Neuronal stem cell (in vitro differentiated cells): Measurements from ENCODE around the gene BICDL1.

Experiments
- DNase-seq: peaks from one replicate; pipeline ENCODE4 v3.0.0-alpha.2; 2013; ENCODE audit warnings: low spot score
- H2AFZ ChIP-seq: one replicate; pipeline ENCODE4 v1.6.1; 2013; ENCODE audit warnings: mild to moderate bottlenecking, low read length, inconsistent platforms
- H2AK5ac ChIP-seq: 2 replicates; pipeline ENCODE4 v1.6.1; 2013; ENCODE audit warnings: low read depth, mild to moderate bottlenecking, inconsistent platforms, low read length, moderate library complexity, mixed read lengths
- H2BK120ac ChIP-seq: 2 replicates; pipeline ENCODE4 v1.6.1; 2013; ENCODE audit warnings: low read depth, mild to moderate bottlenecking, inconsistent platforms, low read length, moderate library complexity, mixed read lengths
- H2BK12ac ChIP-seq: one replicate; pipeline ENCODE4 v1.6.1; 2013; ENCODE audit warnings: low read length, inconsistent platforms
- H2BK15ac ChIP-seq: 2 replicates; pipeline ENCODE4 v1.6.1; 2013; ENCODE audit warnings: mild to moderate bottlenecking, low read length, inconsistent platforms, mixed read lengths
- H2BK5ac ChIP-seq: one replicate; pipeline ENCODE4 v1.6.1; 2013; ENCODE audit warnings: inconsistent platforms, mild to moderate bottlenecking, low read length, moderate library complexity
- H3K14ac ChIP-seq: one replicate; pipeline ENCODE4 v1.6.1; 2013; ENCODE audit warnings: low read length, inconsistent platforms
- H3K18ac ChIP-seq: 2 replicates; pipeline ENCODE4 v1.6.1; 2013; ENCODE audit warnings: low read length, inconsistent platforms
- H3K23ac ChIP-seq: 2 replicates; pipeline ENCODE4 v1.6.1; 2013; ENCODE audit warnings: low read depth, mild to moderate bottlenecking, mixed read lengths, low read length, inconsistent platforms; ENCODE audit not compliant: poor library complexity
- H3K27ac ChIP-seq: replicated peaks from 3 replicates; pipeline ENCODE4 v1.5.1; 2013; ENCODE audit warnings: low read length, inconsistent platforms
- H3K27me3 ChIP-seq, 3 experiments: 2 replicates each; pipeline ENCODE4 v1.6.1; 2013; ENCODE audit warnings: low read length in 3 of 3, mild to moderate bottlenecking in 2 of 3, inconsistent platforms in 1 of 3, low read depth in 1 of 3, mixed read lengths in 1 of 3, moderate library complexity in 1 of 3; ENCODE audit not compliant: control insufficient read depth in 3 of 3, insufficient read depth in 3 of 3
- H3K36me3 ChIP-seq, 2 donors: replicated peaks in 1 of 2; 2 replicates each; pipeline ENCODE4 v1.6.1; 2013; ENCODE audit warnings: low read length in 2 of 2; ENCODE audit not compliant: control insufficient read depth in 2 of 2, insufficient read depth in 2 of 2
- H3K4ac ChIP-seq: 2 replicates; pipeline ENCODE4 v1.6.1; 2013; ENCODE audit warnings: inconsistent platforms, mild to moderate bottlenecking, low read length, moderate library complexity
- H3K4me1 ChIP-seq, 2 donors: 1 replicate in 1 of 2; 2 replicates in 1 of 2; pipeline ENCODE4 v1.6.1; 2013; ENCODE audit warnings: low read length in 2 of 2, low read depth in 1 of 2; ENCODE audit not compliant: control insufficient read depth in 2 of 2, insufficient read depth in 1 of 2
- H3K4me2 ChIP-seq: one replicate; pipeline ENCODE4 v1.6.1; 2013; ENCODE audit warnings: mild to moderate bottlenecking, low read length, inconsistent platforms; ENCODE audit not compliant: insufficient read depth, poor library complexity, severe bottlenecking
- H3K4me3 ChIP-seq, 2 donors: 2 replicates each; pipeline ENCODE4 v1.5.1; 2013; ENCODE audit warnings: low read length in 2 of 2, mild to moderate bottlenecking in 2 of 2, inconsistent platforms in 1 of 2, moderate library complexity in 1 of 2
- H3K79me1 ChIP-seq: one replicate; pipeline ENCODE4 v1.6.1; 2013; ENCODE audit warnings: low read depth, mild to moderate bottlenecking, inconsistent platforms, low read length, moderate library complexity
- H3K9ac ChIP-seq: one replicate; pipeline ENCODE4 v1.6.1; 2013; ENCODE audit warnings: mild to moderate bottlenecking, low read depth, low read length, inconsistent platforms; ENCODE audit not compliant: poor library complexity
- H3K9me3 ChIP-seq, 2 donors: replicated peaks in 1 of 2; 2 replicates each; pipeline versions ENCODE3 to v1.6.1; 2013; ENCODE audit warnings: low read length in 2 of 2, mild to moderate bottlenecking in 2 of 2, inconsistent platforms in 1 of 2, low read depth in 1 of 2, mixed read lengths in 1 of 2, moderate library complexity in 1 of 2; ENCODE audit not compliant: control insufficient read depth in 2 of 2, insufficient read depth in 1 of 2
- H4K8ac ChIP-seq: one replicate; pipeline ENCODE4 v1.6.1; 2013; ENCODE audit warnings: low read depth, mild to moderate bottlenecking, inconsistent platforms, low read length, moderate library complexity
- H4K91ac ChIP-seq: one replicate; pipeline ENCODE4 v1.6.1; 2013; ENCODE audit warnings: low read length, low read depth, mild to moderate bottlenecking, inconsistent platforms; ENCODE audit not compliant: poor library complexity
- WGBS, 2 donors: extraction: QIAGEN DNeasy Blood & Tissue Kit; methylation state at CpG; one replicate each; pipeline ENCODE4 v1.1.7; 2013; ENCODE audit warnings: missing lambda C conversion rate in 2 of 2, mixed read lengths in 1 of 2; ENCODE audit not compliant: insufficient read length in 2 of 2, insufficient replicate concordance in 1 of 2; ENCODE audit errors: extremely low coverage in 2 of 2; 5-methylcytosine and 5-hydroxymethylcytosine counted together

The BICDL1 gene

DNA sequence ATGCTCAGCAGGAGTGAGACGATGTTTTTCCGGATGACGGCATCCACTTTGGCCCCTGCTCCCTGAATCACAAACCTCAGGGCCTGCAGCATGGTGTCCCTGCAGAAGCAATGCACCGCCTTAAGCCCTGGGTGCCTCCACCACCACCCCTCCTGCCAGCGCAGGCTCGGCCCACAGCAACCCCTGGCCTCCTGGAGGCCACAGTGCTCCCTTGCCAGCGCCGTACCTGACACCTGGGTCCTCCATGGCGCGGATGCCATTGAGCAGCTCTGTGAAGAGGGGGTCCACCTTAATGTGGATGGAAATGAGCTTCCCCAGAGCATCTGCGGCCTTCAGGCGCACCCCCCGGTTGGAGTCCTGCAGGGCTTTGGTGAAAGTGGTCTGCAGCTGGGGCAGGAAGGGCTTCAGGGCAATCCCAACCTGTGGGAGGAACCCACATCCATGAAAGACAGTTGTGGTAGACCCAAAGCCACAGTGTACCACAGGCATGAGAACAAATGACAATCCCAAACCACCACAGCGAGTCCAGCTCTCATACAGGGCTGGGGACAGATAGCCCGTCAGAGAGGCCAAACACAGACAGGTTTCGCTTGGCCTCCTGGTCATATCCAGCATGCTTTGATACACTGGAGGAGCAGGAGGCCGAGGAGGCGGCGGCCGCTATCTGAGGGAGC lies 145.4 kb downstream of the BICDL1 start:
- WGBS, 2 donors, result no CpG with 5 or more reads among the region's 20 CpGs
- DNase-seq, result no peak
- no peak overlapping the region for H3K4ac ChIP-seq
- H3K18ac ChIP-seq, result no peak overlapping the region
- no peak overlapping the region for H3K14ac ChIP-seq
- H4K91ac ChIP-seq, result no peak overlapping the region
- peaks cover 2% of the 10 kb centered on the region for H3K79me1 ChIP-seq
- no peak overlapping the region for H2BK5ac ChIP-seq
- H3K27ac ChIP-seq, result no peak overlapping the region
- no peaks in the 10 kb centered on the region for H3K9me3 ChIP-seq
- H2BK120ac ChIP-seq, result no peak overlapping the region
- H3K27me3 ChIP-seq, result no peaks in the 10 kb centered on the region
- H3K36me3 ChIP-seq, result peaks cover 79 to 96% of the 10 kb centered on the region in 2 donors
- H3K4me1 ChIP-seq, result no peaks in the 10 kb centered on the region
- H3K9ac ChIP-seq, result no peak overlapping the region
- no peak overlapping the region for H2AFZ ChIP-seq
- no peak overlapping the region for H2AK5ac ChIP-seq
- H3K23ac ChIP-seq, result peak overlapping the region; percentile 18
- no peak overlapping the region for H3K4me3 ChIP-seq
- no peak overlapping the region for H2BK15ac ChIP-seq
- no peak overlapping the region for H2BK12ac ChIP-seq
- H3K4me2 ChIP-seq, result no peak overlapping the region
- no peak overlapping the region for H4K8ac ChIP-seq

DNA sequence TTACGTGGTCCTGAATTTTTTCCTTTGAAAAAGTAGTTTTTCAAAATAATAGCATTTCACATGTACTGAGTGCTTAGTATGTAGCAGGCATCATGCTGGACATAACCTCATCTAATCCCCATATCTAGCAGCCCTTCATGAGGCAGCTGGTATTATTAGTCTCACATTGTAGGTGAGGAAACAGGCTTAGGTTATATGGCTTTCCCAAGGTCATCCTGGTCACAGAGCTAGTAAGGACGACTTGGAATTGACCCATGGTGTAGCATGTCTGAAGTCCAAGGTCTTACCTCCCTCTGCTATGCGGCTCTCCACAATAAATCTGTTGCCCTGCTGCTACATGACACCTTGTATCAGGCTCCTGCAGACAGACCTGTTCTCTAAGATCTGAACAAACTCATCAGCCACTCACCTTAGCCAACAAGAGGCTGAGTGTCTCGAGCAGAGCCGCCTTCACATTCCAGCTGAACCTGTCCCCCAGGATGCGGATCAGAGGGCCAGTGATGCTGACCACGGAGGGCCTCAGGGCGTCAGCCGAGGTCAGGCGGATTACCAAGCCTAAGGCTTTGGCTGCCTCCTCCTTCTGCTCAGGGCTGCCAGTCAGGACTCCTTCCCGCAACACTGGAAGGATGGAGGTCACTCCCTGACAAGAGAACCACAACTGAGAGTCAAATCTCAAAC lies 147.2 kb downstream of the BICDL1 start:
- Histone ChIP-seq H3K36me3 (peaks cover 76 to 96% of the 10 kb centered on the region in 2 donors), H2BK12ac (no peak overlapping the region), H3K9ac (no peak overlapping the region), H3K23ac (no peak overlapping the region), H3K14ac (no peak overlapping the region), H3K4me1 (no peaks in the 10 kb centered on the region), H3K27me3 (no peaks in the 10 kb centered on the region), H4K8ac (no peak overlapping the region), H3K9me3 (no peaks in the 10 kb centered on the region), H2BK5ac (no peak overlapping the region), H3K4me3 (peak overlapping the region in 1 of 2 donors; percentile 12), H3K4ac (no peak overlapping the region), H3K79me1 (peaks cover 6% of the 10 kb centered on the region), H4K91ac (no peak overlapping the region), H3K4me2 (no peak overlapping the region), H3K27ac (no peak overlapping the region), H2BK120ac (no peak overlapping the region), H2AK5ac (no peak overlapping the region), H2AFZ (no peak overlapping the region), H3K18ac (no peak overlapping the region), H2BK15ac (no peak overlapping the region)
- WGBS, 2 donors, result no CpG with 5 or more reads among the region's 11 CpGs
- no peak for DNase-seq

DNA sequence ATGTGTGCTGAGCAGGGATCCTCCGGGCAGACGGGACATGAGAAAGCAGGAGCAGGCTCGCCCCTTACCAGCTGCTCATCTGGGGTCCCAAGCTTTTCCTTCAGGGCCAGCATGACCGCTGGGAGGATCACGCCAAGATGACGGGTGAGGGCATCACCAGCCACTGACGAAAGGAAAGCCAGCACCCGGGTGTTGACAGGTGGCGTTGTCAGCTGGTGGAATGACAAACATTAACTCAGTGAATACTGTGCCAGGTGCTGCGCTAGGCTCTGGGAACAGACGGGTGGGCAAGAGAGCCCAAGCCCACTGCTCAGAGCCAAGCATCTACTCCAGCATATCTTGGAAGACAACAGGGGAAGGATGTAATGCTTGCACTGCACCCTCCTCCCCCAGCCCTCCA lies 148.8 kb downstream of the BICDL1 start:
- no peak overlapping the region for H3K27ac ChIP-seq
- H3K23ac ChIP-seq, result no peak overlapping the region
- no peak overlapping the region for H3K18ac ChIP-seq
- H3K9ac ChIP-seq, result no peak overlapping the region
- H3K4me1 ChIP-seq, result no peaks in the 10 kb centered on the region
- no peak for DNase-seq
- H2AK5ac ChIP-seq, result no peak overlapping the region
- no peak overlapping the region for H2AFZ ChIP-seq
- no peak overlapping the region for H3K4ac ChIP-seq
- no peak overlapping the region for H2BK5ac ChIP-seq
- H2BK120ac ChIP-seq, result no peak overlapping the region
- H3K79me1 ChIP-seq, result peaks cover 6% of the 10 kb centered on the region
- no CpG with 5 or more reads among the region's 11 CpGs for WGBS, 2 donors
- no peak overlapping the region for H3K4me2 ChIP-seq
- no peak overlapping the region for H4K91ac ChIP-seq
- no peak overlapping the region for H2BK15ac ChIP-seq
- H4K8ac ChIP-seq, result no peak overlapping the region
- no peak overlapping the region for H3K4me3 ChIP-seq
- no peak overlapping the region for H3K14ac ChIP-seq
- H2BK12ac ChIP-seq, result no peak overlapping the region
- H3K27me3 ChIP-seq, result no peaks in the 10 kb centered on the region
- no peaks in the 10 kb centered on the region for H3K9me3 ChIP-seq
- peaks cover 76 to 96% of the 10 kb centered on the region in 2 donors for H3K36me3 ChIP-seq

DNA sequence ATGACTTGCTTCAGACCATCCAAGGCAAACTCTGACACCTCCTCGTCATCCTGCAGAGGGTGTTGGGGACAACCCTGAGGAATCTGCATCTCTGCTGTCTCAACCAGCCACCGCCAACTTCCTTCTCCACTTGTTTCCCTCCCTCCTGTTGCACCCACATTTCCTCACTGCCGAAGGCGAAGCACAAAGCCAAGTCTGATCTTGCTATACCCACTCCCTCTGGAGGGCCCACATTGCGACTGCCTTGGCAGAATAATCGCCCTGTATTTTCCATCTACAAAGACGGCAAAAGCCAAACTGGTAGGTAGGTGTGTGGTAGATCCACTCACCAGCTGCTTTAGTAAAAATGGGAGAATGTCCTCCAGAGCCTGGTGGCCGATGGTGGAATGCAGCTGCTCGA lies 149.3 kb downstream of the BICDL1 start:
- Histone ChIP-seq H4K8ac (no peak overlapping the region), H3K9ac (no peak overlapping the region), H3K9me3 (no peaks in the 10 kb centered on the region), H2AK5ac (no peak overlapping the region), H3K4me1 (no peaks in the 10 kb centered on the region), H3K18ac (no peak overlapping the region), H3K14ac (no peak overlapping the region), H3K4me2 (no peak overlapping the region), H3K4ac (no peak overlapping the region), H3K36me3 (peaks cover 71 to 96% of the 10 kb centered on the region in 2 donors), H2BK5ac (no peak overlapping the region), H3K79me1 (peaks cover 6% of the 10 kb centered on the region), H2BK120ac (no peak overlapping the region), H3K23ac (no peak overlapping the region), H4K91ac (no peak overlapping the region), H2BK12ac (no peak overlapping the region), H3K27ac (no peak overlapping the region), H2BK15ac (no peak overlapping the region), H2AFZ (no peak overlapping the region), H3K4me3 (no peak overlapping the region), H3K27me3 (no peaks in the 10 kb centered on the region)
- DNase-seq, result no peak
- no CpG with 5 or more reads among the region's 9 CpGs for WGBS, 2 donors
